GM19239 (cell line): ENCODE measurements around the gene PCBP1.
"Not testable (repeated sequence)": the region's sequence is repeated elsewhere in the genome, so short reads cannot be mapped to it uniquely, and the experiment has no call there.

Source experiments
- DNase-seq: peaks from one replicate; pipeline ENCODE4 v3.0.0; 2011; ENCODE audit warnings: low spot score; ENCODE audit not compliant: insufficient read length
- FAIRE-seq: peaks from 2 replicates; lab custom pipeline; 2011; peaks lifted over from hg19 to GRCh38; lab: Jason Lieb, UNC

Gene PCBP1

DNA sequence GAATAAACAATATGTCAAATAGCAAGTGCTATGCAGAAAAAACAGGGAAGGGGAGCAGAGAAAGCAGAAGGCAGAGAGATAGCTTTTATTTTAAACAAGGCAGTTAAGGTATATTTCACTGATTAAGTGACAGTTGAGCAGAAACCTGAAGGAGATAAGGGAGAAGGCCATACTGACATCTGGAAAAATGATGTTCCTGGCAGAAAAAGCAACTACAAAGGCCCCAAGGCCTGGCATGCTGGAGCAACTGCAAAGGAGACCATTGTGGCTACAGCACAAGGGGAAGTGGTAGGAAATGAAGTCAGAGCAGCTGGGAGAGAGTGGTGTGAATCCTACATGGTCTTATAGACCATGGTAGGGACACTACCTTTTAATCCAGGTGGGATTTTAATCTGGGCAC lies 8.9 kb upstream of the PCBP1 start:
- no peak for FAIRE-seq
- DNase-seq: no peak

DNA sequence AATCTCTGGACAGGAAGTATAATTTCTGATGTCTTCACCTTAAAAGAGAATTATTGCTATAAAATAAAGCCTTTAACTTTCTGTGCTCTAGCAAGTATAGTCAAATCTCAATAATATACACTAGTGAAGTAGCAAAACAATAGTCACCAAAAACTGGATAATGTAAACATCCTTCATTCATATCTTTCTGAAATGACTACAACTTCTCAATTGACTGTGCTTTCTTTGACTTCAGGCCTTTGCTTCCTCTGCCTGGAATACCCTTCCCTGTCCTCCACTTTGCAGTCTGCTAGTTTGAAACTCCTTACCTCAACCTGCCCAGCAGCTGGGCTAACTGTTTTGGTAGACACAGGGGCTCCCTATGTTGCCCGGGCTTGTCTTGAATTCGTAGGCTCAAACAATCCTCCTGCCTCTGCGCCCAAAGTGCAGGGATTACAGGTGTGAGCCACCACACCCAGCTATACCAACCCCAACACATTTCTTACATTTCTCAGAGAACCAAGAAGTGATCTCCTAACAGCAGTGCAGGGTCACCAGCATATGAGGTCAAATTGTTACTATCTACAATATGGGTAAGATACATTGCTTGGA lies 6.6 kb upstream of the PCBP1 start:
- FAIRE-seq: no peak
- no peak for DNase-seq

DNA sequence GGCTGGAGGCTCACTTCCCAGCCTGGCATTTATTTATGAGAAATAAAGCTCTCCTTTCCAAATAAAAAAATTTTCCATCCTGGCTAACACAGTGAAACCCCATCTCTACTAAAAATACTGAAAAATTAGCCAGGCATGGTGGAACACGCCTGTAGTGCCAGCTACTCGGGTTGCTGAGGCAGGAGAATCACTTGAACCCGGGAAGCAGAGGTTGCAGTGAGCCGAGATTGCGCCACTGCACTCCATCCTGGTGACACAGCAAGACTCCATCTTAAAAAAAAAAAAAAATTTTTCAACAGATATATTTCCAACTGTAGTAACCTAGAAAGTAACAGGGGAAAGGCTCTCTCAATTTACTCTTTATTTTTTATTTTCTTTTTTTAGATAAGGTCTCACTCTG lies 6.1 kb upstream of the PCBP1 start:
- FAIRE-seq: no peak
- DNase-seq: no peak

DNA sequence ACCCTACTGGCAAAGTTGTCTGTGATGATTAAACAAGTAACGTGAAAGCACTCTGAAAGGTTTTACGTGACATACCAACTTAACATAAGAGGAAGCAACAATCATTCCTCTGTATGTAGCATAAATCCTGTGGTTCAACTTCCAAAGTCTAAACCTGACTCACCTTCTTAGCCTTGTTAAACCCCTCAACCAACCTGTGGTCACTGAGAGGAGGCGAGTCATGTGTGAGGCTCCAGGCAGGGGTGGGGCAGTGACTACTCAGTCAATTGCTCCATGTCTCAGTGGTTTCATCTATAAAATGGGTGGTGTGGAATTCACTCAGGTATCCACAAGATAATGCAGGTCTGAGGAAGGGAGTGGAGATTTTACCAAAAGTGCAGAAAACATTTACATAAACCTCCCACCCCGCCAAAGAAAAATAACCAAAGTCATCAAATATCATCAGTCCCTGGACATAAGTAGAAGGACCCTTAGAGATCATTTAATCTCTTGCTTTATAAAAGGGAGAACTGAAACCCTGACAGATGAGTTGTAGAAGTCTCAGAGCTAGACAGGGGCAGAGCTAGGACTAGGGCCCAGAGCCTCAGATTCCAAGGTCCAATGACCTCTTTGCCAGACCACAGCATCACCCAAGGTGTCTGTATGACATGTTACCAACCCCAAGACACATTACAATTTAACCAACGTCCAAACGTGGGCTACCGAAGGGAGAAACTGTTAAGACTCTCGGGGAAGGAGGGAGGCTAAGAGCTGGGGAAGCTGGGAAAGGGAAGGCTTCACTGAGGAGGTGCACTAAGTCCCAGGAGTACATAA lies 3.7 kb upstream of the PCBP1 start:
- DNase-seq (peak; percentile 53), FAIRE-seq (peak; percentile 81)

DNA sequence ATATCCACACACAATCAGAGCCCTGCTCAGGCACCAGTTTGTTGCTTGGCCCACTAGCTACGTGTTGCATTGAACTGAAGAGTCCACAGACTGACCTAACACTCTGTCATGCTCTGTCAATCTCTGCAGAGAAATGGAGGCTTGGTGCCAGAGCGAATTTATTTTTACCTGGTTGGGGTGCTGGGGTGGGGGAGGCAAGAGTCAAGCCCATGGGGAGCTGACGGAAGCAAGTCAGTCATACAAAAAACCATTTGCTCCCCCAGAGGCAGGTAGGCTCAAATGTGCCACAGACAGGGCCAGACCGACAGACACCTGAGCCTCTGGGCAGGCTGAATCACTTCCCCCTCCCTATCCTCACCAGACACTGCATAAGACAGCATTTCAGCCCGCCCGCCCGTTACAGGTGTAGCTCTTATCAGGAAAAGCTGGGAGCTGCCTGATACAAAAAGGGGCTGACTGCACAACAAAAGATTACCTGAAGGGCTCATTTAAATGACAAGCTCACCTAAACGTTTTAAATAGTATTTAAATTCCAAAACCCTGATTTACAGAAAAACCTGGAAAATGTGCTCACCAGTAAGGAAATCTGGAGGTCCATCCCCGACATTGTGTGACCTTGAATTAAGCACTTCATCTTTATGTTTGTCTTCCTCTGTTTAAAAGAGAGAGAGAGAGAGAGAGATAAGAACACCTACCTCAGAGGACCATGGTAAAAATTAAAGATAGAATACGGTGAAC lies 2.1 kb upstream of the PCBP1 start:
- peak; percentile 81 for FAIRE-seq

DNA sequence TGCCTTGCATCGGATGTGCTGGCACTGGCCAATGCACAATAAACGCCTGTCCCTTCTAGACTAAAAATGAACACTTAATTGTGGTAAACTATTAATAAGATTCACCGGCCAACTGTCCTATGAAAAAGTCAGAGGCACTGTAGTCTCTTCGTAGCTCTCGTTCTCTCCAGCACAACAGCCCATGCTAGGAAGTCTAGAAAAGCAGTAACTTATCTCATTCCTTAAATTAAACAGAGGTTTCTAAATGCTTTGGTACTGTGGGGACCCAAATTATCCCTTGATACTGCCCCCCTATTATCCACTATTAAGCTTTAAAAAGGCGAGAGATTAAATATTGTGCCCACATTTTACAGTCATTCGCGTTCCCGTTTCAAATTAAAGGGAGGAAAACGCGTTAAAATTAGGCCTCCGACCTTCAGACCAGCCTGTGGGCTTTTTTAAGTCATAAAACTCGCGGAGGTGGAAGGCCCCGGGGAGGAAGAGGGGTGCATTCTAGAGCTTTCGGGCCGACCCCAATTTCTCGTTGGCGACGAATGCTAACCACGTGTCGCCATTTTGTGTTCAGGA lies 1.5 kb upstream of the PCBP1 start:
- no peak for DNase-seq
- peak; percentile 62 for FAIRE-seq

More for the DNA sequence above, 2.1 kb upstream of the PCBP1 start:
- no peak for DNase-seq

DNA sequence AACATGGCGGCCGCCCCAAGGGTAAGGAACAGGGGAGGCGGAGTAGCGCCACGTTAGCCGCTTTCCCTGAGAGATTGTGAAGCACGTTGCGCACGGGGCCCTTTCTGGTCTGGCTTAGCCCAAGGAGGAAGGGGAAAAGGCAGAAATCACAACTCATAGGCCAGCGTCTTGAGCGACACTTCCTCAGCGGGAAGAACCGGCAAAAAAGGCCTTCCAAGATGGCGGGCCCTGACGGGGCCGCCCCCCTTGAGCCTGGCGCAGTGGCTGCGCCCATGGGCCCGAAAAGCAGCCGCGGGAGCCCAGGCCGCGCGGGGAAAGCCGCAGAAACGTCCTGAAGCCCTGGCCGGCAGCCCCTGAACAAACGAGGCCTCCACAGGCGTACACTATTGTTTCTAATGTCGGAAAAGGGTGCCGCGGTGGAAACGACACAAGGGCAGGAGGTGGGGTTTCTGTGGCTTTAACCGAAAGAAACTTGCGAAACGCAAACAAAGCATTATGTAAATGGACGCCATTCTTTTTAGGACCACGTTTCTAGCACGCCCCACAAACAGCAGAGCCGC lies 919 bp upstream of the PCBP1 start:
- peak; percentile 83 for FAIRE-seq
- no peak for DNase-seq

DNA sequence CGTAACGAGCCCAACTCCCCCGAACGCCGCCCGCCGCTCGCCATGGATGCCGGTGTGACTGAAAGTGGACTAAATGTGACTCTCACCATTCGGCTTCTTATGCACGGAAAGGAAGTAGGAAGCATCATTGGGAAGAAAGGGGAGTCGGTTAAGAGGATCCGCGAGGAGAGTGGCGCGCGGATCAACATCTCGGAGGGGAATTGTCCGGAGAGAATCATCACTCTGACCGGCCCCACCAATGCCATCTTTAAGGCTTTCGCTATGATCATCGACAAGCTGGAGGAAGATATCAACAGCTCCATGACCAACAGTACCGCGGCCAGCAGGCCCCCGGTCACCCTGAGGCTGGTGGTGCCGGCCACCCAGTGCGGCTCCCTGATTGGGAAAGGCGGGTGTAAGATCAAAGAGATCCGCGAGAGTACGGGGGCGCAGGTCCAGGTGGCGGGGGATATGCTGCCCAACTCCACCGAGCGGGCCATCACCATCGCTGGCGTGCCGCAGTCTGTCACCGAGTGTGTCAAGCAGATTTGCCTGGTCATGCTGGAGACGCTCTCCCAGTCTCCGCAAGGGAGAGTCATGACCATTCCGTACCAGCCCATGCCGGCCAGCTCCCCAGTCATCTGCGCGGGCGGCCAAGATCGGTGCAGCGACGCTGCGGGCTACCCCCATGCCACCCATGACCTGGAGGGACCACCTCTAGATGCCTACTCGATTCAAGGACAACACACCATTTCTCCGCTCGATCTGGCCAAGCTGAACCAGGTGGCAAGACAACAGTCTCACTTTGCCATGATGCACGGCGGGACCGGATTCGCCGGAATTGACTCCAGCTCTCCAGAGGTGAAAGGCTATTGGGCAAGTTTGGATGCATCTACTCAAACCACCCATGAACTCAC lies 673 bp downstream of the PCBP1 start:
- DNase-seq: no peak

DNA sequence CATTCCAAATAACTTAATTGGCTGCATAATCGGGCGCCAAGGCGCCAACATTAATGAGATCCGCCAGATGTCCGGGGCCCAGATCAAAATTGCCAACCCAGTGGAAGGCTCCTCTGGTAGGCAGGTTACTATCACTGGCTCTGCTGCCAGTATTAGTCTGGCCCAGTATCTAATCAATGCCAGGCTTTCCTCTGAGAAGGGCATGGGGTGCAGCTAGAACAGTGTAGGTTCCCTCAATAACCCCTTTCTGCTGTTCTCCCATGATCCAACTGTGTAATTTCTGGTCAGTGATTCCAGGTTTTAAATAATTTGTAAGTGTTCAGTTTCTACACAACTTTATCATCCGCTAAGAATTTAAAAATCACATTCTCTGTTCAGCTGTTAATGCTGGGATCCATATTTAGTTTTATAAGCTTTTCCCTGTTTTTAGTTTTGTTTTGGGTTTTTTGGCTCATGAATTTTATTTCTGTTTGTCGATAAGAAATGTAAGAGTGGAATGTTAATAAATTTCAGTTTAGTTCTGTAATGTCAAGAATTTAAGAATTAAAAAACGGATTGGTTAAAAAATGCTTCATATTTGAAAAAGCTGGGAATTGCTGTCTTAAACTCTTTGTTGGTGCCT lies 1.4 kb downstream of the PCBP1 start:
- no peak for DNase-seq
- FAIRE-seq: no peak

More for the DNA sequence above, 673 bp downstream of the PCBP1 start:
- no peak for FAIRE-seq

DNA sequence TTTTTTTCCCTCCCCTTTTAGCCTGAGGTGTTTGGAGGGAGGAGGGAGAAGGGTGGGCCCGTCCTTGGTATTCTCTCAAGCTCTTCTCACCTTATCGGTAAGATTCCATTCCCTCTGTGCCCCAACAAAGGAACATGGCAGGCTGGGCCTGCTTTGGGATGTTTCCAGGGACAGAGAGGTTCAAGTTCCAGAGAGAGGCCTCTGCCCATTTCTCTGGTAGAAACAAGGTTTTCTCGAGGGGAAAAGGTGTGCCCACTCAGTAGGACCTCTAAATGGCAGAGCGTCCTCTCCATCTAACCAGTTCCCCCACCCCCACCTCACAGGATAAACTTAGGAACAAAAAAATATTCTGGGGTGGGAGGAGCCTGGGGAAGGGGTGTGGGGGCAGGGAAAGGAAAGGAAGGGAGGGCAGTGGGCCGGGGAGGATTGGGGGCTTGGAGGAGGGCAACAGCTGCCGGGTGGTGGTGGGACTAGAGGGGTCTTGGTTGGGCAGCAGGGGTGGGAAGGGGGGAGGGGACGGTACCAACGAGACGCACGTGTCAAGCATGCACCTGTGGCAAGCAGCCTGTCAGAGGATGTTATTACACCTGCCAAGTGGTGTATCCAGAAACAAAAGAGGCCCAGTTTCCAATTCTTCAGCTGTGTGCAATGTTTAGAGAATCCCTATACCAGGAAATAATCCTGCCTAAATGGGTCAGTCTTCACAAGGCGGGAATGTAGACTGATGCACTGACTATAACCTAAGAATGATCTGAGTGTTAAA lies 2.1 kb downstream of the PCBP1 start:
- DNase-seq (no peak), FAIRE-seq (no peak)

DNA sequence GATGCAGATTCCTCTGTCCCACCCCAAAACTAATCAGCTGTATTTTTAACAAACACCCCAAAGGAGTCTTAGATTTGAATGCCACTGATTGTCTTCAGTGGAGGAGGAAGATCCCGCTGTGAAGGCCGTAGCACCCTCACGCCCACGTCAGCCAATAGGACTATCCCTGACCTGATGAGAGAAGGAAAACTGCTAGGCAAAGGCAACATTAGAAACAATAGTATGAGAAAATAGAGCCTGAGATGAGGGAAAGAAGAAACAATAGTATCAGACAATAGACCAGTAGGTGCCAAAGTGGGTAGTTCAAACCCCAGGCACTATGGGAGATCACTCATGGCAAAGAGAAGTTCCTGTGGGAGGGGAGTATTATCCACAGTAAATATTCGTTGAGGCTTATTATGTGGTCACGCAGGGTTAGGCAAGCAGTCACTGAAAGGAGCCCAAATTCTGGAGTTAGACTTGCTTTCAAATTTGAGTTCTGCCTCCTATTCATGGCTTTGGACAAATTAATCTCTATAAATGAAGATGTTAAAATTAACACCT lies 2.8 kb downstream of the PCBP1 start:
- DNase-seq (no peak), FAIRE-seq (no peak)

DNA sequence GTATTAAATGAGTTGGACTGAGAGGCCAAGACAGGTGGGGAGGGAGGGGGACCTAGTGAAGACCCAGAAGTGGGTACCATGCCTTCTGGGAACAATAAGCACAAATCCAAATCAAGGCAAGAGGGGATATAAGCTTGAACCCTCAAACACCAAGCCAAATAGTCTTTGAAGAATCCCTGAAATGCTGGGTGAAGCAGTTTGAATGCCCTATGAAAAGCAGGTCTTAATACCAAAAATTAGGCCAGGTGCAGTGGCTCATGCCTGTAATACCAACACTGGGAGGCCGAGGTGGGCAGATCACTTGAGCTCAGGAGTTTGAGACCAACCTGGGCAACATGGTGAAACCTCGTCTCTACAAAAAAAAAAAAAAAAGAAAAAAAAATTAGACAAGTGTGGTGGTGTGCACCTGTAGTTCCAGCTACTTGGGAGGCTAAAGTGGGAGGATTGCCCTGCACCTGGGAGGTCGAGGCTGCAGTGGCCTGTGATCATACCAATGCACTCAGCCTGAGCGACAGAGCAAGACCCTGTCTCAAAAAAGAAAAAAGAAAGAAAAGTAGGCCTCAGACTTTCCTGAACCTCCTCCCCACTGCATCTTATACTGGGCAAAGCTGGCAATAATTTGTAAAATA lies 3.5 kb downstream of the PCBP1 start:
- no peak for FAIRE-seq
- DNase-seq: no peak

DNA sequence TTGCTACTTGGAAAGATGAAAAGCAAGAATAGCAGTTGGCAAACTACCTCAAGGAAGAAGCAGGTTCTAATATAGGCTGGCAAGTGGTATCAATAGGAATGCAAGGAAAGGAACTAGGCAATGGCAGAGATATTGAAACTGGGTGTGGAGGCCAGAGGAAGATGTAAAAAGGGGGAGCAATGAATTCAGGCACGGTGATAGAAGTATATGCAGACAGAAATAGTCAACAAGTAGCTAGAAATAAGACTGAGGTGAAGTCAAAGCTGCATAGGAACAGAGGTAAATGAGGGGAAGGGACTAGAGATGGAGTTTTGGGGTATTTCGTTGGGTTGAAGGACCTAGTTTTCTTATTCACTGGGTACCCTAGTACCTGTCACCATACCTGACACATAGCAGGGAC lies 4.1 kb downstream of the PCBP1 start:
- DNase-seq: no peak
- FAIRE-seq: no peak

DNA sequence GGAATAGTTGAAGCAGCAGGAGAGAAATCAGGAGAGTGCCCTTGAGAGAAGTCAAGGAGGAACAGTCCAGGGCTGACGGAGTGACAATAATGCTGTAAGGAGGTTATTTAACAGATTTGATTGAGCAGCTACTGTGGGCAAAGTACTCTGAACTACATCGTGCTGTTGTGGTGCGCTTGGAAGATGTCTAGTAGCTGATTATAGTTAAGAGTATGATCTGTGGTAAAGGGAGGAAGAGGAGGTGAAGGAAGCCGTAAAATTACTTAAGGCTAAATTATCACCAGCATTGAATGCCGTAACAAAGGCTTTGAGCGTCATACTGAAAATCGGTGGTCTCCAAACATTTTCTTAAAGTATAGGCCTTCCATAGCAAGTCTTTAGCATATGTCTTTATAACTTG lies 4.5 kb downstream of the PCBP1 start:
- FAIRE-seq (no peak), DNase-seq (no peak)

DNA sequence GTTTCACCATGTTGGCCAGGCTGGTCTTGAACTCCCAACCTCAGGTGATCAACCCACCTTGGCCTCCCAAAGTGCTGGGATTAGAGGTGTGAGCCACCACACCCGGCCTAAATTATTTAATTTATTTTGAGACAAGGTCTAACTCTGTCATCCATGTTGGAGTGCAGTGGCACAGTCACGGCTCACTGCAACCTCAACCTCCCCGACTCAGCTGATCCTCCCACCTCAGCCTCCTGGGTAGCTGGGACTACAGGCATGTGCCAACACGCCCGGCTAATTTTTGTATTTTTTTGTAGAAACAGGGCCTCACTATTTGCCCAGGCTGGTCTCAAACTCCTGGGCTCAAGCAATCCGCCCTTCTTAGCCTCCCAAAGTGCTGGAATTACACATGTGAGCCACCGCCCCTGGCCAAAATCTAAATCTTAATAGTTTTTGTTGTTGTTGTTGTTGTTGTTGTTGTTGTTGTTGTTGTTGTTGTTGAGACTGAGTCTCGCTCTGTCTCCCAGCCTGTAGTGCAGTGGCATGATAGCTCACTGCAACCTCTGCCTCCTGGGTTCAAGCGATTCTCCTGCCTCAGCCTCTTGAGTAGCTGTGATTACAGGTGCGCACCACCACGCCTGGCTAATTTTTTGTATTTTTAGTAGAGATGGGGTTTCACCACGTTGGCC lies 5.4 kb downstream of the PCBP1 start:
- not testable (repeated sequence) for FAIRE-seq

DNA sequence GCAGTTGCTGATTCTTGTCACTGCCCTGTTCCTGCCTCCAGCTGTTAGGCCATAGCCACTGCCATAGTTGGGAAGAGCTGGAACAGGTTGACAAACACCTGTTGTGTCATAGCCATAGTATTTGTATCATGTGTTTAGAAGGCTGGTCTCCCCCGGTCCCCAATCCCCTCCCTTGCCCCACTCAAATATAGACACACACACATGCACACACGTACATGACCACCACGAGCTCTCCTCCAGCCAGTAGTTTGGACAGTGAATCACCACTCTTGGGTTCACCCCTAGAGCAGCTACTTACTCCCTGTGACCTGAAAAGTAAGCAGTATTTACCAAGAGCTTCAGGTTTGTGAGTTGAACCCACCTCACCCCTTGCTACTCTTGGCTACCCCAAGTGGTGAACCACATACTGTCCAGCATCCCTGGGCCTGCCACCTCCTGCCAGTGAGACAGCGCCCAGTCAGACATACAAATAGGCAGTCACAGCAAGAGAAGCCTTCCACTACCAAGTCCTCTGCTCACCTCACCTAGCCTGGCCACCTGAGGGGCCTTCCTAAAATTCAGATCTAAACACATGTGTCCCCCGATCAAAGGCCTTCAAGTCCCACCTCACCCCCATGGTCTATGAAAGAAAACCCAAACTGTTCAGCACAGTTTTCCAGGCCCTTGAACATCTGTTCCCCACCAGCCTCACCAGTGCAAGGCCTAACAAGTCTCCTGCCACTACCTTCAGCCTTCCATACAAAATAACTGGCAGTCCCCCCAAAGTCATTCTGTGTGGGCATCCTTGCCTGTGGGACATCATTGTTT lies 7.1 kb downstream of the PCBP1 start:
- no peak for DNase-seq
- FAIRE-seq: no peak

More for the DNA sequence above, 5.4 kb downstream of the PCBP1 start:
- not testable (repeated sequence) for DNase-seq
